ENCODE data around the gene KCNJ13.

The KCNJ13 gene

GRCh38 chr2:232741294-232741693 lies 35.1 kb downstream of the KCNJ13 start:
- no peak overlapping the region for H3K27ac ChIP-seq (ENCODE audit: low read length)
- no peaks in the 10 kb centered on the region for H3K27me3 ChIP-seq (ENCODE audit: low read depth, low read length)
- H3K4me3 ChIP-seq (ENCODE audit: low read length): no peak overlapping the region
- H3K4me1 ChIP-seq (ENCODE audit: low read length): no peaks in the 10 kb centered on the region
- H3K9me3 ChIP-seq (ENCODE audit: insufficient read depth, low read length): no peaks in the 10 kb centered on the region
- TF ChIP-seq, protein P1, sequence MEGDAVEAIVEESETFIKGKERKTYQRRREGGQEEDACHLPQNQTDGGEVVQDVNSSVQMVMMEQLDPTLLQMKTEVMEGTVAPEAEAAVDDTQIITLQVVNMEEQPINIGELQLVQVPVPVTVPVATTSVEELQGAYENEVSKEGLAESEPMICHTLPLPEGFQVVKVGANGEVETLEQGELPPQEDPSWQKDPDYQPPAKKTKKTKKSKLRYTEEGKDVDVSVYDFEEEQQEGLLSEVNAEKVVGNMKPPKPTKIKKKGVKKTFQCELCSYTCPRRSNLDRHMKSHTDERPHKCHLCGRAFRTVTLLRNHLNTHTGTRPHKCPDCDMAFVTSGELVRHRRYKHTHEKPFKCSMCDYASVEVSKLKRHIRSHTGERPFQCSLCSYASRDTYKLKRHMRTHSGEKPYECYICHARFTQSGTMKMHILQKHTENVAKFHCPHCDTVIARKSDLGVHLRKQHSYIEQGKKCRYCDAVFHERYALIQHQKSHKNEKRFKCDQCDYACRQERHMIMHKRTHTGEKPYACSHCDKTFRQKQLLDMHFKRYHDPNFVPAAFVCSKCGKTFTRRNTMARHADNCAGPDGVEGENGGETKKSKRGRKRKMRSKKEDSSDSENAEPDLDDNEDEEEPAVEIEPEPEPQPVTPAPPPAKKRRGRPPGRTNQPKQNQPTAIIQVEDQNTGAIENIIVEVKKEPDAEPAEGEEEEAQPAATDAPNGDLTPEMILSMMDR (IDR thresholded peaks at IDR 0.05; ENCODE audit: low read depth, low read length): no peak
- no peak for TF ChIP-seq EZH2phosphoT487 (IDR thresholded peaks at IDR 0.05; ENCODE audit: low read depth)
- no peak overlapping the region for H3K4me2 ChIP-seq (ENCODE audit: low read length)
- no peak overlapping the region for H3K9ac ChIP-seq (ENCODE audit: low read length)
- H2AFZ ChIP-seq (ENCODE audit: low read depth, low read length): no peak overlapping the region
- no peaks in the 10 kb centered on the region for H4K20me1 ChIP-seq (ENCODE audit: insufficient read depth, low read length)
- H3K79me2 ChIP-seq (ENCODE audit: low read length): no peaks in the 10 kb centered on the region
- H3K36me3 ChIP-seq (replicated peaks; ENCODE audit: low read depth, low read length): peaks cover 2% of the 10 kb centered on the region

- H3K79me2 ChIP-seq (ENCODE audit: low read length): no peaks in the 10 kb centered on the region
- no peak overlapping the region for H3K4me2 ChIP-seq (ENCODE audit: low read length)
- no peaks in the 10 kb centered on the region for H3K9me3 ChIP-seq (ENCODE audit: insufficient read depth, low read length)
- H3K9ac ChIP-seq (ENCODE audit: low read length): no peak overlapping the region
- 0 out of 2 replicates have a peak, but pooled peaks cover 2% of the 10 kb centered on the region for H4K20me1 ChIP-seq (ENCODE audit: insufficient read depth, low read length)
- peaks cover 6% of the 10 kb centered on the region for H3K4me1 ChIP-seq (ENCODE audit: low read length)
- no peak overlapping the region for H3K27ac ChIP-seq (ENCODE audit: low read length)
- TF ChIP-seq, protein P1 (IDR thresholded peaks at IDR 0.05; ENCODE audit: low read depth, low read length): no peak
- no peak for TF ChIP-seq EZH2phosphoT487 (IDR thresholded peaks at IDR 0.05; ENCODE audit: low read depth)
- peaks cover 3% of the 10 kb centered on the region for H3K36me3 ChIP-seq (replicated peaks; ENCODE audit: low read depth, low read length)
- no peak overlapping the region for H3K4me3 ChIP-seq (ENCODE audit: low read length)
- H2AFZ ChIP-seq (ENCODE audit: low read depth, low read length): no peak overlapping the region
- no peaks in the 10 kb centered on the region for H3K27me3 ChIP-seq (ENCODE audit: low read depth, low read length)
These were observed 44.9 kb downstream of the KCNJ13 start for GRCh38 chr2:232731470-232731869.

DNA sequence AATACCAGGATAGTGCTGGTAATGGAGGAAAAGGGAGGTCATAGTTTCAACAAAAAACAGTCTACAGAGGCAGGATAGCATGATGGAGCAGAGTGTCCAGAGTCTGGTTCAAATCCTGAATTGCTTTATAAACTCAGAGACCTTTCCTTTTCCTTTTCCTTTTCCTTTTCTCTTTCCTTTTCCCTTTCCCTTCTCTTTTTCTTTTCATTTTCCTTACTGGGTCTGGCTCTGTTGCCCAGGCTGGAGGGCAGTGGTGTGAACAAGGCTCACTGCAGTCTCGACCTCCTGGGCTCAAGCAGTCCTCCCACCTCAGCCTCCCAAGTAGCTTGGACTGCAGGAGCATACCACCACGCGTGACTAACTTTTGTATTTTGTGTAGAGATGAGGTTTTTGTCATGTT lies 47.6 kb downstream of the KCNJ13 start:
- H3K79me2 ChIP-seq (ENCODE audit: low read length): peaks cover 4% of the 10 kb centered on the region

GRCh38 chr2:232723027-232723426 lies 53.3 kb downstream of the KCNJ13 start:
- Histone ChIP-seq H3K4me3 (ENCODE audit: low read length) (no peak overlapping the region), H3K4me2 (ENCODE audit: low read length) (no peak overlapping the region), H4K20me1 (ENCODE audit: insufficient read depth, low read length) (peaks cover 7% of the 10 kb centered on the region; the same call in 1 of the 2 replicates), H3K9ac (ENCODE audit: low read length) (no peak overlapping the region), H3K27me3 (ENCODE audit: low read depth, low read length) (no peaks in the 10 kb centered on the region), H3K4me1 (ENCODE audit: low read length) (peaks cover 6% of the 10 kb centered on the region), H3K36me3 (replicated peaks; ENCODE audit: low read depth, low read length) (peaks cover 11% of the 10 kb centered on the region), H2AFZ (ENCODE audit: low read depth, low read length) (no peak overlapping the region), H3K27ac (ENCODE audit: low read length) (no peak overlapping the region), H3K9me3 (ENCODE audit: insufficient read depth, low read length) (no peaks in the 10 kb centered on the region), H3K79me2 (ENCODE audit: low read length) (peaks cover 41% of the 10 kb centered on the region)
- TF ChIP-seq, protein P1 (IDR thresholded peaks at IDR 0.05; ENCODE audit: low read depth, low read length): no peak
- no peak for TF ChIP-seq EZH2phosphoT487 (IDR thresholded peaks at IDR 0.05; ENCODE audit: low read depth)

More for the DNA sequence above, 47.6 kb downstream of the KCNJ13 start:
- no peaks in the 10 kb centered on the region for H3K9me3 ChIP-seq (ENCODE audit: insufficient read depth, low read length)
- 0 out of 2 replicates have a peak, but pooled peaks cover 2% of the 10 kb centered on the region for H4K20me1 ChIP-seq (ENCODE audit: insufficient read depth, low read length)
- H2AFZ ChIP-seq (ENCODE audit: low read depth, low read length): no peak overlapping the region
- no peak overlapping the region for H3K4me3 ChIP-seq (ENCODE audit: low read length)
- no peaks in the 10 kb centered on the region for H3K27me3 ChIP-seq (ENCODE audit: low read depth, low read length)
- H3K36me3 ChIP-seq (replicated peaks; ENCODE audit: low read depth, low read length): peaks cover 3% of the 10 kb centered on the region
- H3K4me1 ChIP-seq (ENCODE audit: low read length): peaks cover 6% of the 10 kb centered on the region
- H3K4me2 ChIP-seq (ENCODE audit: low read length): no peak overlapping the region
- no peak overlapping the region for H3K9ac ChIP-seq (ENCODE audit: low read length)
- no peak overlapping the region for H3K27ac ChIP-seq (ENCODE audit: low read length)
- TF ChIP-seq, protein P1 (IDR thresholded peaks at IDR 0.05; ENCODE audit: low read depth, low read length): no peak
- no peak for TF ChIP-seq EZH2phosphoT487 (IDR thresholded peaks at IDR 0.05; ENCODE audit: low read depth)
